ENCODE results near the gene EPB41L1.
"Not testable (repeated sequence)": the region's sequence is repeated elsewhere in the genome, so short reads cannot be mapped to it uniquely, and the experiment has no call there.

The EPB41L1 gene

DNA sequence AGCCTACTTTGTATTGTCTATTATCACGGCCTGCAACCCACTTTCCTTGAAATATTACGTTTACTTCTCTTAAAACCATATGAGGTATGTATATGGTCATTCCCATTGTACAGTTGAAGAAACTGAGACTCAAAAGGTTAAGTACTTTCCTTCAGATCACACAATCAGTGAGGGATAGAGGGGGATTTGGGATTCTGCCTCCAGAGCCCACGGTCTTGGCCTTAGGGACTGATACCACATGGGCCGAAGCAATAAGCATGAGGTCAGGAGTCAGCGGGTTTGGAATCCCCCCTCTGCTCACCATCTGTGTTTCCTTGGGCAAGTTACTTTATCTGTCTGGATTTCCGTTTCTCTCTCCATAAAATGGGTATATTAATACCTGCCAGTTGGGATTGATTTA lies 19.4 kb upstream of the EPB41L1 start:
- no peak overlapping the region for H3K4me3 Mint-ChIP-seq
- H3K27ac Mint-ChIP-seq, result no peak overlapping the region
- H3K4me1 Mint-ChIP-seq (ENCODE audit: low read depth), result no peaks in the 10 kb centered on the region
- no peaks in the 10 kb centered on the region for H3K9me3 Mint-ChIP-seq
- no peaks in the 10 kb centered on the region for H3K36me3 Mint-ChIP-seq (ENCODE audit: low read depth)
- H3K27me3 Mint-ChIP-seq (ENCODE audit: low read depth), result peaks cover 1% of the 10 kb centered on the region
- no peak for DNase-seq (ENCODE audit: low spot score)

DNA sequence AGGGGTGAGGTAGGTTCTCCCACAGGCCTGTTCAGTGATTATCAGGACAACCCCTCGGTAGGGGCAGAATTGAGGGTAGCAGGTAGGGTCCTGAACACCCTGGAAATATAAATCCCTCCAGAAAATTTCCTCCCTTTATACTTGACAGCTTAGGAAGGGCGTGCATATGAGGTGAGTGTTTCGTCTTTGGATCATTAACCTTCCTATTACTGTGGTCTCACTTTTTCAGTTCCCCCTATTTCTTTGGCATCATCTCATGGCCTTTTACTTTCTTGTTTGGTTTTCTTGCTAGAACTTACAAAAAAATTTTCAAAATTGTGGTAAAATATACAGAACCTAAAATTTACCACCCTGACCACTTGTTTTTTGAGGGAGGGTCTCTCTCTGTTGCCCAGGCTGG lies 18.7 kb upstream of the EPB41L1 start:
- Mint-ChIP-seq H3K9me3 (no peaks in the 10 kb centered on the region), H3K4me3 (no peak overlapping the region), H3K4me1 (ENCODE audit: low read depth) (no peaks in the 10 kb centered on the region), H3K36me3 (ENCODE audit: low read depth) (no peaks in the 10 kb centered on the region), H3K27me3 (ENCODE audit: low read depth) (peaks cover 1% of the 10 kb centered on the region), H3K27ac (no peak overlapping the region)
- DNase-seq (ENCODE audit: low spot score), result no peak

DNA sequence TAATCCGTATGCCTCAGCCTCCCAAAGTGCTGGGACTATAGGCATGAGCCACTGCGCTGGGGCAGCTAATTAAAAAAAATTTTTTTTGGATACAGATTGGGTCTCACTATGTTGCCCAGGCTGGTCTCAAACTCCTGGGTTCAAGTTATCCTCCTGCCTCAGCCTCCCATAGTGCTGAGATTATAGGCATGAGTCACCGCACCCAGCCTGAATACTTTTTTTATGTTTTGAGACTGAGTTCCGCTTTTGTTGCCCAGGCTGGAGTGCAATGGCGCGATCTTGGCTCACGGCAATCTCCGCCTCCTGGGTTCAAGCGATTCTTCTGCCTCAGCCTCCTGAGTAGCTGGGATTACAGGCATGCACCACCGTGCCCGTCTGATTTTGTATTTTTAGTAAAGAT lies 17.2 kb upstream of the EPB41L1 start:
- not testable (repeated sequence) for H3K4me1 Mint-ChIP-seq (ENCODE audit: low read depth); H3K36me3 Mint-ChIP-seq (ENCODE audit: low read depth); H3K9me3 Mint-ChIP-seq; H3K4me3 Mint-ChIP-seq; H3K27ac Mint-ChIP-seq; H3K27me3 Mint-ChIP-seq (ENCODE audit: low read depth); DNase-seq (ENCODE audit: low spot score)

DNA sequence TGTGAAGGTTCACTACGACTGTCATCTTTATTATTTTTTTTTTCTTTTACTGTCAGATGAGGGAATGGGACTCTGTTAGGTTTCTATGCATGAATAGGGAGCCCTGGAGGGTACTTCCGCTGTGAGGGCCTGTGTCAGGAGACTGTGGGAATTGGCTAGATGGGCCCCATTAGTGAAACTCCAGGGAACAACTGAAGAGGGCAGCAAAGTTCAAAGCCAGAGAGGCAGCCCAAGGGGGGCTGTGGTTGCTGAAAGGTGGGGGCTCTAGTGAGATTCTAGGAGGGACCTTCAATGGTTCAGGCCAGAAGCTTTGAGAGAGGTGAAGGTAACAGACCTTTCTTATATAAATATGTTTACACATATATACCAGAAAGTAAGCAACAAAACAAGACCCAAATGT lies 13.2 kb upstream of the EPB41L1 start:
- Mint-ChIP-seq H3K4me3 (no peak overlapping the region), H3K27me3 (ENCODE audit: low read depth) (peaks cover 3% of the 10 kb centered on the region), H3K36me3 (ENCODE audit: low read depth) (no peaks in the 10 kb centered on the region), H3K4me1 (ENCODE audit: low read depth) (peaks cover 3% of the 10 kb centered on the region), H3K9me3 (no peaks in the 10 kb centered on the region), H3K27ac (no peak overlapping the region)
- no peak for DNase-seq (ENCODE audit: low spot score)

DNA sequence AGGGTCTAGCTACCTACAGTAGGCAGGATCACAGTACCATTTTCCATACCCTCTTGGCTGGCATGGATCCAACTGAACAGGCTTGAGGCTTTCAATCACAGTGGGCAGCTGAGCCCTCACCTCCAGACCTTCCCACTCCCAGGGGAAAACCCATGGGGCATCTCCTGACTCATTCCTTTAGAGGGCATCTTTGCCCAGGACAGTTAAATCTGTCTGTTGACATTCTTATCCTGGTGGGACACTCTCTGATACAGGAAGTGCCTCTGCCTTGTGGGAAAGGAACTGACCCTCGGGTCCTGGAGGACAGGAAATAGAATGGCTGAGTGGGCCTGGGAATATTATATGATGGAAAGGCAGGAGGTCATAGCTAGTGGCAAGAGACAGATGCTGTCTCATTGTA lies 10.2 kb upstream of the EPB41L1 start:
- H3K27me3 Mint-ChIP-seq (ENCODE audit: low read depth), result peaks cover 5% of the 10 kb centered on the region
- H3K27ac Mint-ChIP-seq, result no peak overlapping the region
- DNase-seq (ENCODE audit: low spot score), result no peak
- peaks cover 3% of the 10 kb centered on the region for H3K4me1 Mint-ChIP-seq (ENCODE audit: low read depth)
- no peaks in the 10 kb centered on the region for H3K9me3 Mint-ChIP-seq
- H3K4me3 Mint-ChIP-seq, result no peak overlapping the region
- H3K36me3 Mint-ChIP-seq (ENCODE audit: low read depth), result no peaks in the 10 kb centered on the region

DNA sequence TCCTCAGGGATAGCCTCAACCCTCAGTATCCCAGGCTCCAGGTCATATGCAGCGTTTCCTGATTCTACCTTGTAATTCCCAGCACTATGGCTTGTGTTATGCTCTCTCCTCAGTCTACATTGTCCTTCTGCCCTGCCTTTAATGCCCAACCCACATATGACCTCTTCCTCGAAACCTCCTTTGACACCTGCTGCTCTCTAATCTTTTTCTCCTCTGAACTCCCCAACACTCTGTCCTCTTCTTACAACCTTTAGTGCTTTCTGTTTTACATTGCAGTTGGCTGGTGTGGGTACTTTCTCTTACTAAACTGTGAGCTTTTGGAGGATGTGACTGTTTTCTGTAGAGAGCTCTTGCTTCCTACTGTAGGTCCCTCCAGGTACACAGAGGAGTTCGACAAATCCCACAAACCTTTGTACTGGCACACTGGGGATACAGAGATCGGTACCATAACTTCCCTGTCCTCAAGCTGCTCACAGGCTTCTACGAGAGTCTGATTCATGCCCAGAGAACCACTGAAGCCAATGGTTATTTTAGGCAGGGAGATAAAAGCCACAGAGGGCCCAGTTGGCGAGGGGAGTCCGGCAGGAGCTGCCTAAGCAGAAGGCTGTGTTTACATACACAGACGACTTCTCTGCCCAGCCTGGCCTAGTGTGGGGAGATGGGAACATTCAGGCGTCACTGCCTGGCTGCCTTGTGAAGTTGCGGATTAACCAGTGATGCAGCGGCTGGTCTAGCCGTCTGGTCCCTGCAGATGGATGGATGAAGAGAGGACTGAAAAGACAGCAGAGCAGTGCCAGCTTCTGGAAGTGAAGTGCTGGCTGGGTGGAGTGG lies 8.4 kb upstream of the EPB41L1 start:
- no peak overlapping the region for H3K27ac Mint-ChIP-seq
- H3K4me3 Mint-ChIP-seq, result no peak overlapping the region
- H3K27me3 Mint-ChIP-seq (ENCODE audit: low read depth), result peaks cover 5% of the 10 kb centered on the region
- peaks cover 3% of the 10 kb centered on the region for H3K4me1 Mint-ChIP-seq (ENCODE audit: low read depth)
- H3K9me3 Mint-ChIP-seq, result no peaks in the 10 kb centered on the region
- no peak for DNase-seq (ENCODE audit: low spot score)
- no peaks in the 10 kb centered on the region for H3K36me3 Mint-ChIP-seq (ENCODE audit: low read depth)

DNA sequence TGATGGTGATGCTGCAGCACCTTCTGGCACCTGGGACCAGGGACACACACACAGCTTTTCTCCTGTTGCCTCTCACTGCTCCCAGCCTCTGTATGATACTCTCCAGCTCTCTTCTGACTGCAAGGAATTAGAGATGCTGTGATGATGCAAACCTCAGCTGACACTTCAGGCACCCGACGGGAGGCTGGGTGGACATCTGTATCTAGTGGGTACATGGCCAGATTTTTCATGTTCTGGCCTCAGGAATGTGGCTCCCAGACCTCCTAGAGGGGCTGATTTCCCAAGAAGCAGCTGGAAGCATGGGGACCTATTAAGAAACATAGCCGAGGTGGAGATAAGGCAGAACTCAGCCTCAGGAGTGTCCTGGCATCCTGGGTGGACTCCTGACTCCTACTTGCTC lies 6.8 kb upstream of the EPB41L1 start:
- no peaks in the 10 kb centered on the region for H3K36me3 Mint-ChIP-seq (ENCODE audit: low read depth)
- H3K4me3 Mint-ChIP-seq, result no peak overlapping the region
- peaks cover 3% of the 10 kb centered on the region for H3K4me1 Mint-ChIP-seq (ENCODE audit: low read depth)
- no peaks in the 10 kb centered on the region for H3K9me3 Mint-ChIP-seq
- DNase-seq (ENCODE audit: low spot score), result no peak
- peaks cover 9% of the 10 kb centered on the region for H3K27me3 Mint-ChIP-seq (ENCODE audit: low read depth)
- no peak overlapping the region for H3K27ac Mint-ChIP-seq

DNA sequence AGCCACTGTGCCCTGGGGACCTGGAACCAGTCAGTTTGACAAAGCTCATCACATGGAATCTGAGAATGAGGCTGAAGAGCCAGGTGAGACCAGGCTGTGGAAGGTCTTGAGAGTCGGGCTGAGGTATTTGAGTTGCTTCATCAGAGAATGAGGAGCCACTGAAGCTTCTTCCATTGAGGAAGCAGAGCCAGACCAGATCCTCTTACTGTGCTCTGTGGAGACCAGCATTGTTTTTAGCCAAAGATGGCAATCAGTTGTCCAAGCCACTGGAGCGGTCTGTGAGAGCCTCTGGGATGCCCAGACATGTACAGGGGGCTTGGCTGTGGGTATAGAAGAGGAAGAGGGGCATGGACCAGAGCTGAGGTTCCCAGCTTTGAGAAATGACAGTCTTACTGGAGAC lies 6.1 kb upstream of the EPB41L1 start:
- DNase-seq (ENCODE audit: low spot score), result no peak
- Mint-ChIP-seq H3K4me1 (ENCODE audit: low read depth) (no peaks in the 10 kb centered on the region), H3K4me3 (no peak overlapping the region), H3K36me3 (ENCODE audit: low read depth) (no peaks in the 10 kb centered on the region), H3K9me3 (no peaks in the 10 kb centered on the region), H3K27me3 (ENCODE audit: low read depth) (peaks cover 15% of the 10 kb centered on the region), H3K27ac (no peak overlapping the region)

DNA sequence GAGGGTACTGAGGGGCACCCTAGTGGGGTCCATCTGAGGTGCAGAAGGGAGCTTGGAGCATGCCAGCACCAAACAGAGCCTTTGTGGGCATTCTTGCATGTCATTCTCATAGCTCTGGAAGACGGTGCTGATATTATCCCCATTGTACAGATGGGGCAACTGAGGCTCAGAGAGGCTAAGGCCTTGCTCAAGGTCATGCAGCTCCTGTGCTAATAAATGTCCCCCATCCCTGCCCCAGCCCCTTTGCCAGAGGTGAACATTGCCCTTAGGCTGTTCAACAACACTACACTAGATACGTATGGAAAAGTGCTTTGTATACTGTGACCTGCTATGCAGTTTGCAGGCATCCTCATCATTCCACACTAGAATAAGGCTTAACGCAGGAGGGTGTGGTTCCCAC lies 5.5 kb upstream of the EPB41L1 start:
- Mint-ChIP-seq H3K27ac (no peak overlapping the region), H3K4me1 (ENCODE audit: low read depth) (no peaks in the 10 kb centered on the region), H3K36me3 (ENCODE audit: low read depth) (no peaks in the 10 kb centered on the region), H3K4me3 (no peak overlapping the region), H3K9me3 (no peaks in the 10 kb centered on the region), H3K27me3 (ENCODE audit: low read depth) (peaks cover 21% of the 10 kb centered on the region)
- DNase-seq (ENCODE audit: low spot score), result no peak

DNA sequence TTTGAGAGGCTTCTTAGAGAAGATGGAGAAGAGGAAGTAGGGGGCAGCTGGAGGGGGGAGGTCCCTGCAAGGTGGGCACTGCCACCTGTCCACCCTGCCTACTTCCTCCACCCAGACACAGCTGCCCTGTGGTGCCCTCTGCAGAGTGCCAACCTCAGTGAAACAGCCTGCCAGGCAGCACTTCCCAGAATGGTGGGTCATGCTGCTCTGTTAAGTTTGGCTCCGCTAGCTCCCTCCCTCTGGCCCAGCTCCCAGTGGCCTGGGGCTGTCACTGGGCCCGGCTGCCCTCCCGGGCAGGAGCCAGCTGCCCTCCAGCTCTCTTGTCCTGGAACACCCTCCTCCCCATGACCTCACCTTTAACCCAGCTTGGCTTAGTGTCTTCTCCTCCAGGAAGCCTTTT lies 5.1 kb upstream of the EPB41L1 start:
- H3K4me3 Mint-ChIP-seq, result no peak overlapping the region
- H3K9me3 Mint-ChIP-seq, result no peaks in the 10 kb centered on the region
- no peaks in the 10 kb centered on the region for H3K36me3 Mint-ChIP-seq (ENCODE audit: low read depth)
- no peak for DNase-seq (ENCODE audit: low spot score)
- H3K27ac Mint-ChIP-seq, result no peak overlapping the region
- H3K27me3 Mint-ChIP-seq (ENCODE audit: low read depth), result peaks cover 21% of the 10 kb centered on the region
- no peaks in the 10 kb centered on the region for H3K4me1 Mint-ChIP-seq (ENCODE audit: low read depth)

DNA sequence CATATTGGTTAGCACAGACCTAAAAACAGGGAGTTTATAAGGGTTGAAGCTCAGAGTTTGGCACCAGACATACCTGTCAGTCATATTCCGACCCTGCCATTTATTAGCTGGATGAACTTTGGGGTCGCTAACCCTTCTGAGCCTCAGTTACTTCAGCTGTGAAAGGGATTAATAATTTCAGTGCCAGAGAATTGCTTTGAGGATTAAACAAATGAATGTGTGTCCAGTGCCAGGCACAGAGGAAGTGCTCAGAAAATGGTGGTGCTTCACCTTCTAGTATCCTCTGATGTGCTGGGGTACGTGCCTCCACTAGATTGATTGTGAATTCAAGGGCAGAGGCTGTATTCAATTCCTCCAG lies 4.1 kb upstream of the EPB41L1 start:
- no peak for DNase-seq (ENCODE audit: low spot score)
- H3K27ac Mint-ChIP-seq, result no peak overlapping the region
- H3K4me1 Mint-ChIP-seq (ENCODE audit: low read depth), result peaks cover 2% of the 10 kb centered on the region
- no peaks in the 10 kb centered on the region for H3K9me3 Mint-ChIP-seq
- no peaks in the 10 kb centered on the region for H3K36me3 Mint-ChIP-seq (ENCODE audit: low read depth)
- peaks cover 26% of the 10 kb centered on the region for H3K27me3 Mint-ChIP-seq (ENCODE audit: low read depth)
- H3K4me3 Mint-ChIP-seq, result no peak overlapping the region

DNA sequence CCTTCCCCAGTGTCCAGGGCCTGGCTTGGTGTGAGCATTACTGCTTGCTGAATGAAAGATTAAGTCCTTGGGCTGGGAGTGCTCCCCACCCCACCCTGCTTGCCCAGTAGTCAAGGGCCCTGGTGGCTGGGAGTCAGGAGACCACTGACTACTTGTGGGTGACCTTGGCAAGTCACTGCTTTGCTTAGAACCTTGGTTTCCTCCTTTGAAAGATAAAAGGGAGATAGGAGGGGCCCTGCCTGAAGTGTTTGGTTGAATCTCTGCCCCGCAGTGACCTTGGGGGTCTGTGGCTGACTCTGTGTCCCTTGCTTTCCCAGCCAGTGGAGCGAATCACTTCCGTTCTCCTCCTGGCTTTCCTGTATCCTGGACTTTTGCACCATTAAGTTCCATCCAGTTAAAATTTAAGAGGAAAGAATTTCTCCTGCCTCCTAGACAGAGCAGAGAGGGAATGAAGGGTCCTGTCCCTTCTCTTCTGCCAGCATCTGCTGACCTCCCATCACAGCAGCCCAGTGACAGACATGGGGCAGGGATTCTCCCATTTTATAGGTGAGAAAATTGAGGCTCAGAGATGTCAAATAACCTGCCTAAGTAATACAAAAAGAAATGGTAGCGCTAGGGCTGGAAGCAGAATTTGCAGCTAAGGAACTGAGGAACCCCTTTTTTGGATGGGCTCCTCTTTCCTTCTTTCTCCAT lies 3.5 kb upstream of the EPB41L1 start:
- Mint-ChIP-seq H3K4me1 (ENCODE audit: low read depth) (peaks cover 2% of the 10 kb centered on the region), H3K9me3 (no peaks in the 10 kb centered on the region), H3K27ac (no peak overlapping the region), H3K36me3 (ENCODE audit: low read depth) (no peaks in the 10 kb centered on the region), H3K27me3 (ENCODE audit: low read depth) (peaks cover 27% of the 10 kb centered on the region), H3K4me3 (no peak overlapping the region)
- DNase-seq (ENCODE audit: low spot score), result no peak

DNA sequence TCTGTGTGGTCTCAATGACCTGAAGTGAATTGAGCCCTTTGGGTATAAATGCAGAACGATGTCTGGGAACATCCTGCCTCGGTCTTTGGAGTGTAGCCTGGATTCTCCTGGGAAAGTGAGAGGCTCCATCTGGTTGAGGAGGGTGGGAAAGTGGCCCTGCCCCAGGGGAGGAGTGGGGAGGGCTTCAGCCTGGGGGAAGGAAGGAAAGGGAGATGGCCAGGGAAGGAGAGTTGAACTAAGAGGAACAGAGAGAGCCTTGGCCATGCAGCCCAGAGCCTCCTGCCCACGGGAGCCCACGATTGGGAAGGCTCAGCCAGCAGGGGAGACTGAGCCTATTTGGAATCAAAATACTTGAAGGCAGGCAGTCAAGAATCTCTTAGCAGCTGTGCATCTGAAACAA lies 2.3 kb upstream of the EPB41L1 start:
- Mint-ChIP-seq H3K27me3 (ENCODE audit: low read depth) (peaks cover 31% of the 10 kb centered on the region), H3K9me3 (no peaks in the 10 kb centered on the region), H3K27ac (no peak overlapping the region), H3K36me3 (ENCODE audit: low read depth) (no peaks in the 10 kb centered on the region), H3K4me1 (ENCODE audit: low read depth) (peaks cover 2% of the 10 kb centered on the region), H3K4me3 (no peak overlapping the region)
- no peak for DNase-seq (ENCODE audit: low spot score)

DNA sequence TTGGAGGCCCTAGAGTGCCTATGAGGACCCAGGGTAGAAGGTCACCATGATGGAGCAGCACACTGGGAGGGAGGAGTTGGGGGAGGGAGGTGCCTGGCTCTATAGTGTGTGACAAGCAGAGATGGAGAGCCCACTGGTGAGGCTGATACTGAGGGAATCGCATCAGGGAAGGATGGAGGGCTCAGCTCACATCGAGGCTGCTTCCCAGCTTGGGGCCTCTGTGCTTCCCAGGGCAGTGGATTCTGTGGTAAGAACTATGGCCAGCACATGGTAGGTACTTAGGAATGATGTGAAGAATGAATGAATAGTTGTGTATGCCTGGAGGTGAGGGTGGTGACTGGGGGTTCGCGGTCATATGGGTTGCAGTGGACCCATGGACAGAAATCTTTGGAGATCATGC lies 1.3 kb upstream of the EPB41L1 start:
- peaks cover 2% of the 10 kb centered on the region for H3K4me1 Mint-ChIP-seq (ENCODE audit: low read depth)
- no peaks in the 10 kb centered on the region for H3K36me3 Mint-ChIP-seq (ENCODE audit: low read depth)
- no peak for DNase-seq (ENCODE audit: low spot score)
- no peaks in the 10 kb centered on the region for H3K9me3 Mint-ChIP-seq
- H3K27me3 Mint-ChIP-seq (ENCODE audit: low read depth), result peaks cover 32% of the 10 kb centered on the region
- no peak overlapping the region for H3K4me3 Mint-ChIP-seq
- no peak overlapping the region for H3K27ac Mint-ChIP-seq

Data from T-helper 2 cell treated with Interferon-gamma antibody and Interleukin-4, amounts not matched to agents 5 μg/mL and 100 μg/mL, for 36 hours (primary cell).